ENCODE results near the gene FKTN.

The FKTN gene

GRCh38 chr9:105679257-105680022, 121.5 kb downstream of the FKTN start:
- no peak for DNase-seq

DNA sequence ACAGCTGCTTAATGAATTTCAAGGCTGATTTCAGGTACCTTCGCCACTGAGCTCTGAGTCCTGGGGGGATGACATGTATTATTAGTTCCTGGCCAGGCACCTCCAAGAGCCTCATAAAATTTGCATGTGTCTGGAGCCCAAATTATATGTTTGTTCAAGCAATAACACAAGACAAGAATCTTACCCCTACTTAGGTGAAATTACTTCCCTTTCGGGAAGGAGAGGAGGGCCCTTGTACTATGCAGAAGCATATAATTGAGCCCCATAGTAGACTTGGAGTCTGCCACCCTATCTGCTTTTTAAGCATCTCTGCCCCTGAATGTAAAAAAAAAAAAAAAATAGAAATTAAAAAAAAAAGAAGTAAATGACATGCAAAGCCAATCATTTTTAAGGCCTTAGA, 123.4 kb downstream of the FKTN start:
- DNase-seq, result no peak

DNA sequence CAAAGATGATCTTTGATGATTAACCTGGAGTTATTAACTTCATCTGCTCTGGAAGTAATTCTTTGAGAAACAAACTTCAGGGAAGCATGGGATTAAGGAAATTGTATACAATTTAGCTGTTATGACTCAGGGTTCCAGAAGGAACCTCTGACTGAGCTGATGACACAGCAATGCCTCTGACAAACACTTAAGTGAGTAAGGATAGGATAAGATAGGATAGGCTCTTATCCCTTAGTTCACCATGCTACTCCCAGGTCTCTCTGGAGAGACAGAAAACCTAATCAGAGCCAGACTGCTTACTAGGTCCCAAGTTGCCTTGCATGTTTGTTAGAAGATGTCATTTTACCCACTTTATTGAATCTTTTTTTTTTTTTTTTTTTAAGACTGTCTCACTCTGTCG, 123.8 kb downstream of the FKTN start:
- DNase-seq, result no peak

DNA sequence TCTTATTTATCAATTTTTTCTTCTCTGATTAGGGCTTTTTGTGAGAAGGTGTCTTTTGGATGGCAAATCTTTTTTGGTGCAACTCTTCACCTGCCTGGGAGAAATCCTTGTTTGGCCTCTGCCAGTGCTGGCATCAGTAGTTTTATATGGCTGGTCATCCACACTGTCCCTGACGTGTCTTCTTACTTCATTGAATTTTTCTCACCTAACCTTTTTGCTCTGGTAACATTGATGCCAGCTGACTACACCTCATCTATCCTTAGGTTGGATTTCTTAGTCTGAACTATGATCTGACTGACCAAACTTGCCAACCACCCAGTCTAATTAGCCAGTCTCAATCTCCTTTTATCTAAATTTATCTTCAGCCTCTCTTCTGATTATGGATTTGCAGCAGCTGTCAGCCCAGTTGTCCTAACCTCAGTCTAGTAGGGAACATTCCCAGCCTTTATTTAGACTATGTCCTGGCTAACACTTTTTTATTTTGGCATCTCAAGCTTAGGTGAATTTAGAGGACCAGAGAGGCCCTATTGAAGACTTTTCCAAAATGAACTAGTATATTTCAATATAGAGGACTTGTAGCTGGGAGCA, 125.9 kb downstream of the FKTN start:
- DNase-seq, result no peak

GRCh38 chr9:105686936-105687335, 129.0 kb downstream of the FKTN start:
- DNase-seq, result no peak
